GM13977 (cell line): ENCODE data around the gene P3H1.

ENCODE experiments used
- DNase-seq: peaks from one replicate; pipeline ENCODE4 v3.0.0; 2012; ENCODE audit warnings: low spot score
- in situ Hi-C: fragments of 300-500 bp; cut with MboI; formaldehyde crosslinking; loops from one replicate; pipeline ENCODE4 v1.12.0; 2022; ENCODE audit warnings: low sequenced_read_pairs, low pct_unique_long_range_greater_than_20kb, mixed read lengths, inconsistent platforms; ENCODE audit not compliant: unreplicated experiment
- TF ChIP-seq, protein P1 (sequence below): IDR thresholded peaks from 2 replicates; pipeline ENCODE4 v1.5.1; 2012; ENCODE audit warnings: mild to moderate bottlenecking, control low read depth; ENCODE audit not compliant: insufficient read depth; ENCODE audit errors: extremely low read depth, missing control alignments

P3H1 gene

DNA sequence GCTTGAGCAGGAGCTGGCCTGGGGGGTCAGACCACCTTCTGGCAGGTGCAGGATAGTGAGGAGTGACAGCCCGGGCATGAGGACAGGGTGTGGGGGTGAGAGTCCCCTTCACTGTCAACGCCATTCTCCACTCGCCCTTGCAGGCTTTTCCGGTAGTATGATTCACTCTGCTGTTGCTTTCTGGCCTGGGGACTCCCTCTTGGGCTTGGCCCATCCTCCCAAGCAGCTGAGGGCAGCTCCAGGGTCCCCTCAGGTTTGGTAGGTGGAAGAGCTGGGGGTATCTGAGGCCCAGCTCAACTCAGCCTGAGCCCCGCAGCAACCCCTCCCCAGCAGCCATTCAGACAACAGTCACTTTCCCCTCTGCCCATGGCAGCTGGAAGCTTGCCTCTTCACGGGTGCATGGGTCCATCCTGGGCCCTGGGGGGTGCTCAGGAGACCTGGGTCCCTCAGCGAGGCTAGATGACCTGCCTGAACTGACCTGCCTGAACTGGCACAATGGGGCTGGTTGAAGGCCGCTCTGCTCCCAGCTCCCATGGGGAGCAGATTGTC, 28.1 kb downstream of the P3H1 start:
- in situ Hi-C loops, result loop anchor here (25.0 kb wide), 1 partner anchor 401 kb away; the partner anchor contains the start of gene FOXJ3
- TF ChIP-seq, protein P1, sequence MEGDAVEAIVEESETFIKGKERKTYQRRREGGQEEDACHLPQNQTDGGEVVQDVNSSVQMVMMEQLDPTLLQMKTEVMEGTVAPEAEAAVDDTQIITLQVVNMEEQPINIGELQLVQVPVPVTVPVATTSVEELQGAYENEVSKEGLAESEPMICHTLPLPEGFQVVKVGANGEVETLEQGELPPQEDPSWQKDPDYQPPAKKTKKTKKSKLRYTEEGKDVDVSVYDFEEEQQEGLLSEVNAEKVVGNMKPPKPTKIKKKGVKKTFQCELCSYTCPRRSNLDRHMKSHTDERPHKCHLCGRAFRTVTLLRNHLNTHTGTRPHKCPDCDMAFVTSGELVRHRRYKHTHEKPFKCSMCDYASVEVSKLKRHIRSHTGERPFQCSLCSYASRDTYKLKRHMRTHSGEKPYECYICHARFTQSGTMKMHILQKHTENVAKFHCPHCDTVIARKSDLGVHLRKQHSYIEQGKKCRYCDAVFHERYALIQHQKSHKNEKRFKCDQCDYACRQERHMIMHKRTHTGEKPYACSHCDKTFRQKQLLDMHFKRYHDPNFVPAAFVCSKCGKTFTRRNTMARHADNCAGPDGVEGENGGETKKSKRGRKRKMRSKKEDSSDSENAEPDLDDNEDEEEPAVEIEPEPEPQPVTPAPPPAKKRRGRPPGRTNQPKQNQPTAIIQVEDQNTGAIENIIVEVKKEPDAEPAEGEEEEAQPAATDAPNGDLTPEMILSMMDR, result no peak

DNA sequence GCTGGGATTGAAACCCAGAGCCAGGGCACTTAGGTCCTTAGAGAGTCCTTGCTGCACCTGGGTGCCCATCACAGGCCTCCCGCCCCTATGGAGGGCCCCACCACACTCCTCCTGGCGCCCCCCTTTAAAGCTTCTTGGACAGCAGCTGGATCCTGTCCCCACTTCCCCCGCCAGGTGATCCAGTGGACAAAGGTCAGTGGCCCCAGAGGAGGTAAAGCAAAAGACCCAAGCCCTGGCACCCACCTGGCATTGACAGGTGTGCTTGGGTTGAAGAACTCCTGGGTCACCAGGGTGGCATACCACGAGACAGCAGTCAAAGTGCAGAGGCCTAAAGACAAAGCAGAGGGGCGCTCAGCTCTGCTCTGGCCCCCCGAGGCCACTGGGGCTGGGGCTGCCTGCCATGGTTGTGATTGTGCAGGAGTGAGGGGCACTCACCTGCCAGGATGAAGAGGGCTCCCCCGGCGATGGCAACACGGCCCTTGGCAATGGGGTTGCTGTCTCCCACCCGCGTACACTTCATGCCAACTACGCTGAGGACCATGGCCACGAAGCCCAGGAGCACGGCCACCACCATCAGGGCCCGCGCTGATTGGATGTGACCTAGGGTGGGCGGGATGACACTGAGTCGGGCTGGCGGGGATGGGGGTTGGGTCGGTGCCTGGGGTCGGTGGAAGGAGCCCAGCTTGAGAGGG, 28.7 kb downstream of the P3H1 start:
- in situ Hi-C loops, result loop anchor here (25.0 kb wide), 1 partner anchor 401 kb away; the partner anchor contains the start of gene FOXJ3
- no peak for DNase-seq
- TF ChIP-seq, protein P1, result no peak

More for the DNA sequence above, 28.1 kb downstream of the P3H1 start:
- no peak for DNase-seq

DNA sequence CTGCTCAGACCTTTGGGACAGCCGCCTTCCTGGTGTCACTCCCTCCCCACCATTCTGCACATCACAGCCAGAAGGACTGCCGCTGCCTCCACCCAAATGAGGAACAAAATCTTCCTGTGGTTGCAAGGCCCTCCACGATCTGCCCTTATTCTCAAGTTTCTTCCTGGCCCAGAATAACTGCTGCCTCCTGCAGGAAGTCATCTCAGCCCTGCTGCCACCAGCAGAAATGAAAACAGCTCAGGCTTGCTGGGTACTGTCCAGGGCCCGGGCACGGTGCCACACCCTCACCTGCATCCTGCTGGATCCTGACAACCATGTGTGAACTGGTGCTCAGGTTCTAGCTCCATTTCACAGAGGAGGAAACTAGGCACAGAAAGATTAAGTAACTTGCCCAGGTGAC, 29.6 kb downstream of the P3H1 start:
- in situ Hi-C loops, result loop anchor here (25.0 kb wide), 1 partner anchor 400 kb away; the partner anchor contains the start of gene FOXJ3
- TF ChIP-seq, protein P1, result peak; percentile 15
- DNase-seq, result peak; percentile 59

- DNase-seq, result no peak
- in situ Hi-C loops, result loop anchor here (25.0 kb wide), 1 partner anchor 399 kb away; the partner anchor contains the start of gene FOXJ3
- TF ChIP-seq, protein P1, result no peak
These were observed 30.1 kb downstream of the P3H1 start for GRCh38 chr1:42736571-42737200.

DNA sequence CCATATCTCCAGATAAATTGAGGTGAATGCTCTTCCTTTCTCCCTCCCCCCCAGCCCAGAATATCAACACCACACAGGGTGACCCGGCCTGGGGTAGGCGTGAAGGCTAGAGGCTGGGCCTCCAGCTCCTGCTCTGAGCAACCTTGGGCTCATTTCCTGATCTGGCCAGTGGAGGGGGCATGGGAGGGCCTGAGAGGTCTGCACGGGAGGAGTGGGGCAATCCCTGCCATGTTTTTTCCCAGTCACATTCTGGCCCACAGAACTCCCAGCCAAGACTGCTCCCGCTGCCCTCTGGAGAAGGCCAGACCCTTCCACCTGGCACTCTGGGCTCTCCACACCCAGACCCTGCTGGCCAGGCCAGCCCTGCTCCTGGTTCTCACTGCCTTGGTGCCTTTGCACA, 30.7 kb downstream of the P3H1 start:
- in situ Hi-C loops, result loop anchor here (25.0 kb wide), 1 partner anchor 399 kb away; the partner anchor contains the start of gene FOXJ3
- TF ChIP-seq, protein P1, result peak; percentile 29
- DNase-seq, result no peak

GRCh38 chr1:42735477-42736105, 31.2 kb downstream of the P3H1 start:
- TF ChIP-seq, protein P1, result no peak
- in situ Hi-C loops, result loop anchor here (25.0 kb wide), 1 partner anchor 398 kb away; the partner anchor contains the start of gene FOXJ3
- DNase-seq, result no peak
